Naive thymus-derived CD4-positive, alpha-beta T cell (primary cell): Measurements from ENCODE around the gene GRM7. TPM values are rescaled to one million over a fixed set of nuclear protein-coding genes. Genes with fewer than 3 reads are reported as not detected.

ENCODE experiments used
- ATAC-seq: fragments of 150-1000 bp; cut with Tn5 transposase; 2 replicates; pipeline ENCODE4 v1.10.0; 2021; ENCODE audit warnings: mild to moderate bottlenecking, moderate library complexity
- CTCF ChIA-PET: fragments of 350-600 bp; sonication (Branson Sonifier 250); formaldehyde crosslinking; loops from one replicate; lab custom pipeline; 2021; ENCODE audit warnings: antibody characterized with exemption; lab: Charles Lee
- POLR2A ChIA-PET: fragments of 350-600 bp; sonication (Branson Sonifier 250); formaldehyde crosslinking; loops from one replicate; lab custom pipeline; 2021; ENCODE audit warnings: antibody characterized with exemption, inconsistent platforms; lab: Charles Lee
- DNase-seq, 9 donors: peaks; one replicate each; pipeline versions ENCODE4 v3.0.0 to v3.0.0-alpha.2; 2020 to 2022; ENCODE audit warnings: mixed read lengths in 1 of 9
- H3K27ac ChIP-seq: one replicate; pipeline ENCODE4 v1.7.0; 2013; ENCODE audit warnings: mild to moderate bottlenecking, low read depth, low read length, moderate library complexity
- H3K27me3 ChIP-seq, 2 donors: one replicate each; pipeline ENCODE4 v1.7.0; 2013; ENCODE audit warnings: low read length in 2 of 2, mild to moderate bottlenecking in 2 of 2, moderate library complexity in 2 of 2; ENCODE audit not compliant: control insufficient read depth in 2 of 2, insufficient read depth in 2 of 2
- H3K36me3 ChIP-seq, 3 experiments: 1 replicate in 2 of 3; 2 replicates in 1 of 3; pipeline ENCODE4 v1.7.0; 2013; ENCODE audit warnings: low read length in 3 of 3, mild to moderate bottlenecking in 3 of 3, moderate library complexity in 1 of 3; ENCODE audit not compliant: insufficient read depth in 3 of 3, control insufficient read depth in 2 of 3
- H3K4me1 ChIP-seq, 2 donors: one replicate each; pipeline ENCODE4 v1.7.0; 2013; ENCODE audit warnings: low read length in 2 of 2, mild to moderate bottlenecking in 2 of 2, moderate library complexity in 1 of 2; ENCODE audit not compliant: control insufficient read depth in 2 of 2, insufficient read depth in 2 of 2
- H3K4me3 ChIP-seq: 2 replicates; pipeline ENCODE4 v1.7.0; 2013; ENCODE audit warnings: mild to moderate bottlenecking, low read length
- H3K9me3 ChIP-seq, 3 experiments: 1 replicate in 2 of 3; 2 replicates in 1 of 3; pipeline ENCODE4 v1.7.0; 2013; ENCODE audit warnings: low read length in 3 of 3; ENCODE audit not compliant: control insufficient read depth in 2 of 3
- H3K27ac Mint-ChIP-seq, 9 donors: one replicate each; pipeline ENCODE4 v1.8.0; 2020 to 2022; ENCODE audit warnings: mixed read lengths in 9 of 9, mild to moderate bottlenecking in 8 of 9, moderate library complexity in 5 of 9, inconsistent platforms in 2 of 9
- H3K27me3 Mint-ChIP-seq, 5 donors: one replicate each; pipeline ENCODE4 v1.8.0; 2021 to 2022; ENCODE audit warnings: mixed read lengths in 5 of 5, mild to moderate bottlenecking in 1 of 5
- H3K36me3 Mint-ChIP-seq, 5 donors: one replicate each; pipeline ENCODE4 v1.8.0; 2020 to 2022; ENCODE audit warnings: mixed read lengths in 5 of 5, mild to moderate bottlenecking in 3 of 5, inconsistent platforms in 1 of 5
- H3K4me1 Mint-ChIP-seq, 7 donors: one replicate each; pipeline ENCODE4 v1.8.0; 2020 to 2022; ENCODE audit warnings: mixed read lengths in 7 of 7, mild to moderate bottlenecking in 3 of 7, inconsistent platforms in 1 of 7
- H3K4me3 Mint-ChIP-seq, 10 donors: one replicate each; pipeline ENCODE4 v1.8.0; 2020 to 2022; ENCODE audit warnings: mild to moderate bottlenecking in 10 of 10, mixed read lengths in 10 of 10, moderate library complexity in 6 of 10, inconsistent platforms in 2 of 10
- H3K9me3 Mint-ChIP-seq, 11 donors: one replicate each; pipeline ENCODE4 v1.8.0; 2020 to 2022; ENCODE audit warnings: mixed read lengths in 11 of 11, mild to moderate bottlenecking in 4 of 11, inconsistent platforms in 1 of 11, moderate library complexity in 1 of 11
- intact Hi-C, 2 donors: fragments of 100-400 bp; cut with micrococcal nuclease; formaldehyde crosslinking; loops; one replicate each; pipeline ENCODE4 v1.15.1; 2023
- polyA plus RNA-seq, 2 donors: library from polyadenylated mRNA; unstranded; fragments of 300-500 nt; fragmentation: Illumina TruSeq; gene quantifications; one replicate each; pipeline ENCODE4 v1.2.3, GENCODE V29; 2021
- total RNA-seq, 6 experiments: library from RNA in 5 of 6; stranded (reverse) in 5 of 6; gene quantifications; 1 replicate in 5 of 6; 2 replicates in 1 of 6; pipeline ENCODE4 v1.2.3 and lab custom pipeline; 2021 to 2026

The GRM7 gene
- total and polyA plus RNA-seq, 7 experiments from 2014 or later: not detected

DNA sequence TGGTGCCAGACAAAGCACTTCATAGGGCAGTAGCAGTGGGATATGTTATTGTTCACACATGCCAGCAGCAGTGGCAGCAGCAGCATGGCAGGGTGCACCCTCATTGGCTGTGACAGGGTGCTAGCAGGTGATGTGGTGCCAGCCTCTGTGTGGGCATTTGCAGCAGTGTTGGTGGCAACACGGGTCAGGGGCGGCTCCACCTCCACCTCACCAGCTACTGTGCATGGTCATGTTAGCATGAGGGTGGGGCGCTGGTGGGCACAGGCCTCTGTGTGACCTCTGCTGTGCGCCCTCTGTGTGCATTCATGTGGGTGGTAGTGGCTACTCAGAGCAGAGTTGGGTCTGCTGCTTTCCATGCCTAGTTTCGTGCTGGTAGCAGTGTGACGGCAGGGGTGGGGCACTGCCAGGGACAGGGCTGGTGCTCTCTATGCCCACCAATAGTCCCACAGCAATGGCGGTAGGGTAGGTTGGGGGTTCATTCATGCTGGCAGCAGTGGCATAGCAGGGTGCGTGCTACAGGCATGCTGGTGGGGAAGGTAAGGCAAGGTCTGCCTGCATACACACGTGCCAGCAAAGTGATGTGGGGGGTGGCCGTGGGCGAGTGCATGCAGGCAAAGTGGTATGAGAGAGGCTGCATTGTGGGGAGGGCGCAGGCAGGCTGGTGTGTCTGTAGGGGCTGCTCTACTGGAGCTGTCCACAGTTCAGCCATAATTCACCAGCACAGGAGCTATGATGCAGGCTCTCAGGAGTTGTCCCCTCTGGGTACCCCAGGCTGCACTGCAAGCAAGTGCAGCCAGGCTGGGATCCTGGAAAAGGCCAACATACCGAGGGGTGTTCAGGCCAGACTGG lies 402.7 kb downstream of the GRM7 start:
- no peaks in the 10 kb centered on the region for H3K4me1 Mint-ChIP-seq
- POLR2A ChIA-PET: no interaction called here
- H3K27me3 Mint-ChIP-seq: peaks cover 0 to 6% (median 4%) of the 10 kb centered on the region in 5 donors
- Histone ChIP-seq H3K4me3 (no peak overlapping the region), H3K27ac (no peak overlapping the region), H3K27me3 (no peaks in the 10 kb centered on the region), H3K4me1 (no peaks in the 10 kb centered on the region), H3K36me3 (no peaks in the 10 kb centered on the region), H3K9me3 (no peaks in the 10 kb centered on the region)
- no peak for ATAC-seq
- H3K4me3 Mint-ChIP-seq: no peak overlapping the region
- intact Hi-C loops: no loop called here
- H3K9me3 Mint-ChIP-seq: peaks cover 0 to 10% (median 0%) of the 10 kb centered on the region in 11 donors
- CTCF ChIA-PET: interaction anchor here (0.7 kb wide), 1 partner anchor 221 kb away, joined by 3 read pairs; no protein-coding TSS in a partner anchor
- DNase-seq: no peak
- H3K36me3 Mint-ChIP-seq: no peaks in the 10 kb centered on the region
- H3K27ac Mint-ChIP-seq: no peak overlapping the region

DNA sequence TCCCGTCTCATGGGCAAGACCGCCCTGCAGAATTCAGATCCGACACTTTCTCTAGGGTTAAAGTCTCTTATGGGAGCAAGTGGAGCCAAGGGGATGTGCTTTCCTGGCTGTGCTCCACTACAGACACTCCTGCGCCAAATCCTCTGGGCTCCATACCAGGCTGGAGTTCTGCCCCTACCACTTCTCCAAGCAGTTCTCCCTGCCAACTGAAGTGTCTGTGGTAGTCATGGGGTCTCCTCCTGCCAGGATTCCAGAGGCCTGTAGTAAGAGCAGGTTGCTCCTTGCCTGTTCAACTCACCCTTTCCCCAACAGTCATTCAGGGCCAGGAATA lies 403.2 kb downstream of the GRM7 start:
- no peaks in the 10 kb centered on the region for H3K27me3 ChIP-seq
- Mint-ChIP-seq H3K9me3 (peaks cover 0 to 10% (median 0%) of the 10 kb centered on the region in 11 donors), H3K27me3 (peaks cover 0 to 6% (median 4%) of the 10 kb centered on the region in 5 donors), H3K4me3 (no peak overlapping the region), H3K4me1 (no peaks in the 10 kb centered on the region), H3K27ac (no peak overlapping the region), H3K36me3 (no peaks in the 10 kb centered on the region)
- no peaks in the 10 kb centered on the region for H3K9me3 ChIP-seq
- ChIA-PET POLR2A (no interaction called here), CTCF (no interaction called here)
- ATAC-seq (no peak), DNase-seq (no peak)
- intact Hi-C loops: no loop called here
- no peaks in the 10 kb centered on the region for H3K4me1 ChIP-seq
- H3K4me3 ChIP-seq: no peak overlapping the region
- H3K27ac ChIP-seq: no peak overlapping the region
- no peaks in the 10 kb centered on the region for H3K36me3 ChIP-seq

DNA sequence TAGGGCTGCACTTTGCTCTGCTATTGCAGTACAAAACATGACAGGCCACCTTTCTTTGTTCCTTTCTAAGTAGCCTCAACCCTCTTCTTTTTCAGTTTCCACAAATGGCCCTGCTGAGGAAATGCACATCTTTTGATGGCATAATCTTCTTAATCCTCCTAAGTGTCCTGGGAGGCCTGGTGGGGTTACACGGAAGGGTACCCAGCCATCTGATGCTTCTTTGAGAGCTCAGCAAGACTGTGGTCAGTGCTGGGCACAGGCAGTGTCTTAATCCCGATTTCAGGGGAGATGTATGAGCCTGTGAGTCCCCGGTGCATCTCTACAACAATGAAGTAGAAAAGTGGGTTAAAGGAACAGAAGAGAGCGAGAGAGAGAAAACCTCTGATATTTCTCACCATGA lies 404.8 kb downstream of the GRM7 start:
- H3K27ac Mint-ChIP-seq: no peak overlapping the region
- no peak overlapping the region for H3K27ac ChIP-seq
- peaks cover 0 to 6% (median 4%) of the 10 kb centered on the region in 5 donors for H3K27me3 Mint-ChIP-seq
- H3K9me3 Mint-ChIP-seq: peaks cover 0 to 10% (median 1%) of the 10 kb centered on the region in 11 donors
- no peaks in the 10 kb centered on the region for H3K36me3 Mint-ChIP-seq
- H3K27me3 ChIP-seq: no peaks in the 10 kb centered on the region
- H3K4me3 Mint-ChIP-seq: no peak overlapping the region
- intact Hi-C loops: no loop called here
- ChIA-PET CTCF (no interaction called here), POLR2A (no interaction called here)
- ATAC-seq (no peak), DNase-seq (no peak)
- no peaks in the 10 kb centered on the region for H3K4me1 Mint-ChIP-seq
- H3K9me3 ChIP-seq: no peaks in the 10 kb centered on the region
- no peaks in the 10 kb centered on the region for H3K4me1 ChIP-seq
- H3K4me3 ChIP-seq: no peak overlapping the region
- H3K36me3 ChIP-seq: no peaks in the 10 kb centered on the region

DNA sequence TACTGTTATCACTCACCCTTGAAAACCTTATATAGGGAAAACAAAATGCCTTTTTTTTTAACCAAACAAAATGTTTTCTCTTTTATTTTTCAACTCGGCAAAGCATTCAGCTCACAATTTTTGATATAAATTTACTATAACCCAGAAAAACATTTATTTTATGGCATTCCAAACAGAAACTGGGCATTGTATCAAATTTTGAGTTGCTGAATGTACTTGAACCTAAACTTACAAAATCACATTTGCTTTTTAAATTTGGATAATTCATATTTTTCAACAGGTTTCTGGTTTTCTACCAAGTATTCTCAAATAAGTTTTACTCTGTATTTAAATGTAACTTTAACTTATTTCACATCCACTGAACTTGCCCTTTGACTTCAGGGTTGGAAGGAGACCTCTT lies 405.6 kb downstream of the GRM7 start:
- no peaks in the 10 kb centered on the region for H3K27me3 ChIP-seq
- ChIA-PET CTCF (no interaction called here), POLR2A (no interaction called here)
- ATAC-seq: no peak
- no peak overlapping the region for H3K4me3 ChIP-seq
- Mint-ChIP-seq H3K4me1 (no peaks in the 10 kb centered on the region), H3K27me3 (peaks cover 0 to 6% (median 4%) of the 10 kb centered on the region in 5 donors), H3K27ac (no peak overlapping the region), H3K4me3 (no peak overlapping the region), H3K36me3 (no peaks in the 10 kb centered on the region), H3K9me3 (peaks cover 0 to 10% (median 0%) of the 10 kb centered on the region in 11 donors)
- no peaks in the 10 kb centered on the region for H3K9me3 ChIP-seq
- H3K27ac ChIP-seq: no peak overlapping the region
- no peaks in the 10 kb centered on the region for H3K4me1 ChIP-seq
- intact Hi-C loops: no loop called here
- H3K36me3 ChIP-seq: no peaks in the 10 kb centered on the region
- DNase-seq: no peak

DNA sequence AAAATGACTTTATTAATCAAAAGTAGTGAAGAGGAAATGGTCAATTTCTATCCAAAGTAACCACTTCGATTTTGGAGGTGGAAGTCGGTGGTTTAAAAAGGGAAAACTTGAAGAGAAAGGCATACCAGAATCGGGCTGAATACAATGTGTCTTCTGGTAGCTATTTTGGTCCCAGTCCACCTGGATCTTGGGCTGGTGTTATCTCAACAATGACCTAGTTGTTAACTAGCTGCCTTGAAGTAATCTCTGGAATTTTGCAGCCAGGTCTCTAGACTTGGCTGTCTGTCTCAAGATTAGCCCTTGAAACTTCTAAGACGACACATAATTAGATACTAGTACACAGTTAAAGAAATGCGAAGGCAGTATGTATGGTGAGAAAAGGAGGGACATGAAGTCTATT lies 409.8 kb downstream of the GRM7 start:
- Histone ChIP-seq H3K27me3 (no peaks in the 10 kb centered on the region), H3K4me1 (no peaks in the 10 kb centered on the region), H3K27ac (no peak overlapping the region), H3K9me3 (no peaks in the 10 kb centered on the region), H3K4me3 (no peak overlapping the region), H3K36me3 (no peaks in the 10 kb centered on the region)
- intact Hi-C loops: no loop called here
- Mint-ChIP-seq H3K9me3 (peaks cover 0 to 7% (median 3%) of the 10 kb centered on the region in 11 donors), H3K27ac (no peak overlapping the region), H3K4me1 (no peaks in the 10 kb centered on the region), H3K27me3 (no peaks in the 10 kb centered on the region), H3K4me3 (no peak overlapping the region), H3K36me3 (no peaks in the 10 kb centered on the region)
- ChIA-PET POLR2A (interaction anchor here (0.6 kb wide), 1 partner anchor 1245 kb away, joined by 3 read pairs; no protein-coding TSS in a partner anchor), CTCF (no interaction called here)
- DNase-seq (no peak), ATAC-seq (no peak)

- ChIA-PET CTCF (no interaction called here), POLR2A (no interaction called here)
- H3K4me1 ChIP-seq: no peaks in the 10 kb centered on the region
- H3K36me3 ChIP-seq: no peaks in the 10 kb centered on the region
- intact Hi-C loops: no loop called here
- no peak overlapping the region for H3K27ac ChIP-seq
- H3K27me3 Mint-ChIP-seq: no peaks in the 10 kb centered on the region
- ATAC-seq (no peak), DNase-seq (no peak)
- no peak overlapping the region for H3K4me3 Mint-ChIP-seq
- no peaks in the 10 kb centered on the region for H3K4me1 Mint-ChIP-seq
- H3K27me3 ChIP-seq: no peaks in the 10 kb centered on the region
- no peaks in the 10 kb centered on the region for H3K36me3 Mint-ChIP-seq
- H3K27ac Mint-ChIP-seq: no peak overlapping the region
- peaks cover 0 to 7% (median 3%) of the 10 kb centered on the region in 11 donors for H3K9me3 Mint-ChIP-seq
- H3K9me3 ChIP-seq: no peaks in the 10 kb centered on the region
- no peak overlapping the region for H3K4me3 ChIP-seq
Measured at GRCh38 chr3:7271631-7272030, 410.7 kb downstream of the GRM7 start.

DNA sequence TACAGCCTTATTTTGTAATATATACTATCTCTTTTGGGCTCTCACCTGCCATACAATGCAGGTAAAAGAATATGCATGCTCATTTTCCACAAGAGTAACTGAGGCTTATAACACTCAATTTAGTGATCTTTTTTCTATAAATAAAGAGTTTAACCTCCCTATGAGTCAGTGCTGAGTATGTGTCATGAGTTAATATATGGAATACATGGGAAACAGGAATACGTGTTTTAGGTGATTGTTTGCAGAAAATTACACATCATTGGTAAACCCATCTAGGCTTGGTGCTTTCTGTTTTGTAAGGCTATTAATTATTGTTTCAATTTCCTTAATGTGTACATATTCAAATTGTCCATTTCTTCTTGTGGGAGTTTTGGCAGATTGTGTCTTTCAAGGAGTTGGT lies 411.3 kb downstream of the GRM7 start:
- no peaks in the 10 kb centered on the region for H3K27me3 ChIP-seq
- H3K27me3 Mint-ChIP-seq: no peaks in the 10 kb centered on the region
- POLR2A ChIA-PET: no interaction called here
- H3K27ac ChIP-seq: no peak overlapping the region
- H3K36me3 ChIP-seq: no peaks in the 10 kb centered on the region
- H3K27ac Mint-ChIP-seq: no peak overlapping the region
- H3K4me1 Mint-ChIP-seq: no peaks in the 10 kb centered on the region
- no peaks in the 10 kb centered on the region for H3K4me1 ChIP-seq
- no peak overlapping the region for H3K4me3 ChIP-seq
- ATAC-seq (no peak), DNase-seq (no peak)
- H3K9me3 Mint-ChIP-seq: peaks cover 0 to 7% (median 3%) of the 10 kb centered on the region in 11 donors
- H3K4me3 Mint-ChIP-seq: no peak overlapping the region
- intact Hi-C loops: no loop called here
- no peaks in the 10 kb centered on the region for H3K9me3 ChIP-seq
- CTCF ChIA-PET: no interaction called here
- no peaks in the 10 kb centered on the region for H3K36me3 Mint-ChIP-seq
